Calu3 (cell line): ENCODE results near the gene FGF1. TPM values are rescaled to one million over a fixed set of nuclear protein-coding genes. Genes with fewer than 3 reads are reported as not detected.

ENCODE experiments used
- BruUV-seq: library from RNA; stranded (reverse); fragments of 400-500 nt; replicated peaks from 2 replicates; lab custom pipeline; 2021; lab: Mats Ljungman, UMichigan
- CTCF ChIA-PET: fragments of 300-600 bp; sonication (Branson Sonifier 250); formaldehyde crosslinking; loops from one replicate; lab custom pipeline; 2022; ENCODE audit warnings: antibody characterized with exemption; lab: Charles Lee
- DNase-seq: peaks from one replicate; pipeline ENCODE4 v3.0.0; 2022
- H3K27ac Mint-ChIP-seq: one replicate; pipeline ENCODE4 v1.8.0; 2022; ENCODE audit warnings: mixed read lengths; ENCODE audit not compliant: unreplicated experiment
- H3K27me3 Mint-ChIP-seq: one replicate; pipeline ENCODE4 v1.8.0; 2022; ENCODE audit warnings: mixed read lengths; ENCODE audit not compliant: unreplicated experiment
- H3K36me3 Mint-ChIP-seq: one replicate; pipeline ENCODE4 v1.8.0; 2022; ENCODE audit warnings: mild to moderate bottlenecking, moderate library complexity, mixed read lengths; ENCODE audit not compliant: insufficient read depth, unreplicated experiment
- H3K4me1 Mint-ChIP-seq: one replicate; pipeline ENCODE4 v1.8.0; 2022; ENCODE audit warnings: mild to moderate bottlenecking, low read depth, mixed read lengths; ENCODE audit not compliant: unreplicated experiment
- H3K4me3 Mint-ChIP-seq: one replicate; pipeline ENCODE4 v1.8.0; 2022; ENCODE audit warnings: mild to moderate bottlenecking, low read depth, moderate library complexity, mixed read lengths; ENCODE audit not compliant: unreplicated experiment
- H3K9me3 Mint-ChIP-seq: one replicate; pipeline ENCODE4 v1.8.0; 2022; ENCODE audit warnings: low read depth, mixed read lengths; ENCODE audit not compliant: unreplicated experiment
- intact Hi-C: fragments of 100-400 bp; cut with micrococcal nuclease; formaldehyde crosslinking; loops from one replicate; pipeline ENCODE4 v1.10.0; 2022; ENCODE audit not compliant: unreplicated experiment
- total RNA-seq: library from RNA; stranded (reverse); gene quantifications from 2 replicates; pipeline ENCODE4 v1.2.3, GENCODE V29; 2022
- TF ChIP-seq, protein P1 (sequence below): fragments of 200-600 bp; IDR thresholded peaks from one replicate; pipeline ENCODE4 v1.8.0; 2022; ENCODE audit warnings: antibody characterized with exemption; ENCODE audit not compliant: unreplicated experiment

The FGF1 gene
- total RNA-seq, 1 experiment from 2014 or later: not detected

DNA sequence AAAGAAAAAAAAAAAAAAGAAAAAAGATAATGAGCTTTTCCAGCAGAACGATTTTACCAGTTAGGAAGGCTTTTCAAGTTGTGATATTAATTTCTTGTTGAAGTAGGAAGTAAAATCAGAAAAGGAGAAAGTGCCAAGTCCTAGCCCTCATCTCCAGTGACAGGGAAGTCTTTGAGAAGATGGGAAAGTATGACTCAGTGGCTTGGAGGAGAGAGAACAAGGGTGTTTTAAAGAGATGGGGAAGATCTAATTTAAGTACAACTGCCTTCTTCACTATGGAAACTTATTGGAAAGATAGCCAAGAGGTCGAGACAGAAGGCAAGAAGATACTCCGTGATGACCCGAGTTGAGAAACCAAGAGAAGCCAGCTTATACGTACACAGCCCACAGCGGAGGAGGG lies 22.6 kb downstream of the FGF1 start:
- no peaks in the 10 kb centered on the region for H3K9me3 Mint-ChIP-seq
- H3K27me3 Mint-ChIP-seq: peaks cover 12% of the 10 kb centered on the region
- intact Hi-C loops: no loop called here
- no peaks in the 10 kb centered on the region for H3K36me3 Mint-ChIP-seq
- CTCF ChIA-PET: no interaction called here
- H3K4me1 Mint-ChIP-seq: no peaks in the 10 kb centered on the region
- H3K27ac Mint-ChIP-seq: no peak overlapping the region
- no TSS peak for BruUV-seq
- TF ChIP-seq, protein P1, sequence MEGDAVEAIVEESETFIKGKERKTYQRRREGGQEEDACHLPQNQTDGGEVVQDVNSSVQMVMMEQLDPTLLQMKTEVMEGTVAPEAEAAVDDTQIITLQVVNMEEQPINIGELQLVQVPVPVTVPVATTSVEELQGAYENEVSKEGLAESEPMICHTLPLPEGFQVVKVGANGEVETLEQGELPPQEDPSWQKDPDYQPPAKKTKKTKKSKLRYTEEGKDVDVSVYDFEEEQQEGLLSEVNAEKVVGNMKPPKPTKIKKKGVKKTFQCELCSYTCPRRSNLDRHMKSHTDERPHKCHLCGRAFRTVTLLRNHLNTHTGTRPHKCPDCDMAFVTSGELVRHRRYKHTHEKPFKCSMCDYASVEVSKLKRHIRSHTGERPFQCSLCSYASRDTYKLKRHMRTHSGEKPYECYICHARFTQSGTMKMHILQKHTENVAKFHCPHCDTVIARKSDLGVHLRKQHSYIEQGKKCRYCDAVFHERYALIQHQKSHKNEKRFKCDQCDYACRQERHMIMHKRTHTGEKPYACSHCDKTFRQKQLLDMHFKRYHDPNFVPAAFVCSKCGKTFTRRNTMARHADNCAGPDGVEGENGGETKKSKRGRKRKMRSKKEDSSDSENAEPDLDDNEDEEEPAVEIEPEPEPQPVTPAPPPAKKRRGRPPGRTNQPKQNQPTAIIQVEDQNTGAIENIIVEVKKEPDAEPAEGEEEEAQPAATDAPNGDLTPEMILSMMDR: no peak
- no peak overlapping the region for H3K4me3 Mint-ChIP-seq
- DNase-seq: no peak

DNA sequence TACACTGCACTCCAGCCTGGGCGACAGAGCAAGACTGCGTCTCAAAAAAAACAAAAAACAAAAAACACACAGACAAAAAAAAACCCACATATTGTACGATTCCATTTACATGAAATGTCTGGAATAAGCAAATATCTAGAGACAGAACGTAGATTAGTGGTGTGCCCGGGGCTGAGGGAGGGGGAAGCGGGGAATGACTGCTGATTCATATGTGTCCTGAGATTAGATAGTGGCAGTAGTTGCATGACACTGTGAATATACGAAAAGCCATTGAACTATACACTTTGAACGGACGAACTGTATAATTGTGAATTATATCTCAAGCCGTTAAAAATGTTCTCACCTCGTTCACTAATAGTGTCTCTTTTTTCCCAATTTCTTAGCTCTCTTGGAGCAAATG lies 23.9 kb downstream of the FGF1 start:
- no peak overlapping the region for H3K27ac Mint-ChIP-seq
- H3K4me3 Mint-ChIP-seq: no peak overlapping the region
- no TSS peak for BruUV-seq
- no peaks in the 10 kb centered on the region for H3K4me1 Mint-ChIP-seq
- H3K36me3 Mint-ChIP-seq: no peaks in the 10 kb centered on the region
- no peaks in the 10 kb centered on the region for H3K9me3 Mint-ChIP-seq
- CTCF ChIA-PET: no interaction called here
- DNase-seq: no peak
- TF ChIP-seq, protein P1: no peak
- intact Hi-C loops: no loop called here
- peaks cover 12% of the 10 kb centered on the region for H3K27me3 Mint-ChIP-seq

DNA sequence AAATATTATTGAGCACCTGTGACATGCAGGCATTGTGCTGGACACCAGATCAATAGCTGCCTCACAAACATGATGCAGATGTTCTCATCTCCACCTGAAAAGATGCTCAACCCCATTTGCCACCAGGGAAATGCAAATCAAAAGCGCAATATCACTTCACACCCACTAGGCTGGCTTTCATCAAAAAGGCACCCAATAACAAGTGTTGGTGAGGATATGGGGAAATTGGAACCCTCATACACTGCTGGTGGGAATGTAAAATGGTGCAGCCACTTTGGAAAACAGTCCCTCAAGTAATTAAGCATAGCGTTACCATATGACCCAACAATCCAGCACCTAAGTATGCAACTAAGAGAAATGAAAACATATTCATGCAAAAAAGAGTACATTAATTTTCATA lies 24.7 kb downstream of the FGF1 start:
- intact Hi-C loops: no loop called here
- Mint-ChIP-seq H3K27me3 (peaks cover 12% of the 10 kb centered on the region), H3K4me1 (no peaks in the 10 kb centered on the region), H3K27ac (no peak overlapping the region), H3K36me3 (no peaks in the 10 kb centered on the region), H3K4me3 (no peak overlapping the region), H3K9me3 (no peaks in the 10 kb centered on the region)
- TF ChIP-seq, protein P1: no peak
- no TSS peak for BruUV-seq
- no peak for DNase-seq
- CTCF ChIA-PET: interaction anchor here (1.2 kb wide), 1 partner anchor 38 kb away, joined by 9 read pairs; no protein-coding TSS in a partner anchor

DNA sequence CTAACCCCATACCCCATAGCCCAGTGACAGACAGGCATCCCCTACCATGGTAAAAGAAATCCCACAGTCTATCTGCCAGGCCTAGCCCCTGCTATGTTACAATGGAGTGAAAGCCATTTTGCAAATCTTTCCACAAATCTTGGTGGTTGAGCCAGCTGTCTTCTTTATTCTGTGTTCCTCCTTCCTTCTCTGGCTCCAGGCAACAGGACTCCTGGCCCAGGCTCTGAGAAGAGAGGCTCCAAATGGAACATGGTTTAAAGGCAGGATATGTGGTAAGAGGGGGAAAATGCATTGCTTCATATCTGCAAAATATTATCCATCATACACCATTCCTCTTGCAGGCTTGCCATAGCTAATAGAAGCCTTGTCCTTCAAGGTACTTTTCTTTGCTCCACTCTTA lies 25.2 kb downstream of the FGF1 start:
- TF ChIP-seq, protein P1: no peak
- intact Hi-C loops: no loop called here
- BruUV-seq: no TSS peak

More for the DNA sequence above, 25.2 kb downstream of the FGF1 start:
- H3K27ac Mint-ChIP-seq: no peak overlapping the region
- H3K4me3 Mint-ChIP-seq: no peak overlapping the region
- DNase-seq: no peak
- peaks cover 12% of the 10 kb centered on the region for H3K27me3 Mint-ChIP-seq
- no peaks in the 10 kb centered on the region for H3K9me3 Mint-ChIP-seq
- CTCF ChIA-PET: interaction anchor here (1.2 kb wide), 1 partner anchor 39 kb away, joined by 9 read pairs; no protein-coding TSS in a partner anchor
- H3K4me1 Mint-ChIP-seq: no peaks in the 10 kb centered on the region
- no peaks in the 10 kb centered on the region for H3K36me3 Mint-ChIP-seq
